ENCODE measurements around the gene TBC1D4.

DNA sequence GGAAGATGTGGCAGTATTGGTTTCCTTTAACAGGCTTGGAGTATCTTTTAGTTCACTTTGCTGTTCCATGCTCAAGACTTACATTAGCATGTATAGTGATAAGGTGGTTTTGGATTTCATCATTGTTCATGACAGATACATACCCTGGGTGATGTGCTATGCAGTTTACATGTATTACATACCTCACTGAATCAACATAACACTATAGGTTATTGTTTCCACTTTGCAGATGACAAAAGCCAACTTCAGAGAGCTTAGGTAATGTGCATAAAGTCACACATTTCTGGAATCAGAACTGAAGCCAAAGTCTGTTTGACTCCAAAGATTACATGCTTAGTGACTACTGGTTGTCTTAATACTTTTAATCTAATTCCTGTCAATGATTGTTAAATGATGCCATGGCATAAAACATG is 48.6 kb upstream of the TBC1D4 start:
- no peak for TF ChIP-seq POLR2A (IDR thresholded peaks at IDR 0.05)
- TF ChIP-seq, protein P1, sequence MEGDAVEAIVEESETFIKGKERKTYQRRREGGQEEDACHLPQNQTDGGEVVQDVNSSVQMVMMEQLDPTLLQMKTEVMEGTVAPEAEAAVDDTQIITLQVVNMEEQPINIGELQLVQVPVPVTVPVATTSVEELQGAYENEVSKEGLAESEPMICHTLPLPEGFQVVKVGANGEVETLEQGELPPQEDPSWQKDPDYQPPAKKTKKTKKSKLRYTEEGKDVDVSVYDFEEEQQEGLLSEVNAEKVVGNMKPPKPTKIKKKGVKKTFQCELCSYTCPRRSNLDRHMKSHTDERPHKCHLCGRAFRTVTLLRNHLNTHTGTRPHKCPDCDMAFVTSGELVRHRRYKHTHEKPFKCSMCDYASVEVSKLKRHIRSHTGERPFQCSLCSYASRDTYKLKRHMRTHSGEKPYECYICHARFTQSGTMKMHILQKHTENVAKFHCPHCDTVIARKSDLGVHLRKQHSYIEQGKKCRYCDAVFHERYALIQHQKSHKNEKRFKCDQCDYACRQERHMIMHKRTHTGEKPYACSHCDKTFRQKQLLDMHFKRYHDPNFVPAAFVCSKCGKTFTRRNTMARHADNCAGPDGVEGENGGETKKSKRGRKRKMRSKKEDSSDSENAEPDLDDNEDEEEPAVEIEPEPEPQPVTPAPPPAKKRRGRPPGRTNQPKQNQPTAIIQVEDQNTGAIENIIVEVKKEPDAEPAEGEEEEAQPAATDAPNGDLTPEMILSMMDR (IDR thresholded peaks at IDR 0.05): no peak

Measured in right lobe of liver (tissue), 4 donors.